Measurements from ENCODE around the gene DISP3.
A peak's percentile ranks its signal among the peaks of the same experiment; 100 is the strongest.

Gene DISP3, protein sequence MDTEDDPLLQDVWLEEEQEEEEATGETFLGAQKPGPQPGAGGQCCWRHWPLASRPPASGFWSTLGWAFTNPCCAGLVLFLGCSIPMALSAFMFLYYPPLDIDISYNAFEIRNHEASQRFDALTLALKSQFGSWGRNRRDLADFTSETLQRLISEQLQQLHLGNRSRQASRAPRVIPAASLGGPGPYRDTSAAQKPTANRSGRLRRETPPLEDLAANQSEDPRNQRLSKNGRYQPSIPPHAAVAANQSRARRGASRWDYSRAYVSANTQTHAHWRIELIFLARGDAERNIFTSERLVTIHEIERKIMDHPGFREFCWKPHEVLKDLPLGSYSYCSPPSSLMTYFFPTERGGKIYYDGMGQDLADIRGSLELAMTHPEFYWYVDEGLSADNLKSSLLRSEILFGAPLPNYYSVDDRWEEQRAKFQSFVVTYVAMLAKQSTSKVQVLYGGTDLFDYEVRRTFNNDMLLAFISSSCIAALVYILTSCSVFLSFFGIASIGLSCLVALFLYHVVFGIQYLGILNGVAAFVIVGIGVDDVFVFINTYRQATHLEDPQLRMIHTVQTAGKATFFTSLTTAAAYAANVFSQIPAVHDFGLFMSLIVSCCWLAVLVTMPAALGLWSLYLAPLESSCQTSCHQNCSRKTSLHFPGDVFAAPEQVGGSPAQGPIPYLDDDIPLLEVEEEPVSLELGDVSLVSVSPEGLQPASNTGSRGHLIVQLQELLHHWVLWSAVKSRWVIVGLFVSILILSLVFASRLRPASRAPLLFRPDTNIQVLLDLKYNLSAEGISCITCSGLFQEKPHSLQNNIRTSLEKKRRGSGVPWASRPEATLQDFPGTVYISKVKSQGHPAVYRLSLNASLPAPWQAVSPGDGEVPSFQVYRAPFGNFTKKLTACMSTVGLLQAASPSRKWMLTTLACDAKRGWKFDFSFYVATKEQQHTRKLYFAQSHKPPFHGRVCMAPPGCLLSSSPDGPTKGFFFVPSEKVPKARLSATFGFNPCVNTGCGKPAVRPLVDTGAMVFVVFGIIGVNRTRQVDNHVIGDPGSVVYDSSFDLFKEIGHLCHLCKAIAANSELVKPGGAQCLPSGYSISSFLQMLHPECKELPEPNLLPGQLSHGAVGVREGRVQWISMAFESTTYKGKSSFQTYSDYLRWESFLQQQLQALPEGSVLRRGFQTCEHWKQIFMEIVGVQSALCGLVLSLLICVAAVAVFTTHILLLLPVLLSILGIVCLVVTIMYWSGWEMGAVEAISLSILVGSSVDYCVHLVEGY (N-terminal part only)

DNA sequence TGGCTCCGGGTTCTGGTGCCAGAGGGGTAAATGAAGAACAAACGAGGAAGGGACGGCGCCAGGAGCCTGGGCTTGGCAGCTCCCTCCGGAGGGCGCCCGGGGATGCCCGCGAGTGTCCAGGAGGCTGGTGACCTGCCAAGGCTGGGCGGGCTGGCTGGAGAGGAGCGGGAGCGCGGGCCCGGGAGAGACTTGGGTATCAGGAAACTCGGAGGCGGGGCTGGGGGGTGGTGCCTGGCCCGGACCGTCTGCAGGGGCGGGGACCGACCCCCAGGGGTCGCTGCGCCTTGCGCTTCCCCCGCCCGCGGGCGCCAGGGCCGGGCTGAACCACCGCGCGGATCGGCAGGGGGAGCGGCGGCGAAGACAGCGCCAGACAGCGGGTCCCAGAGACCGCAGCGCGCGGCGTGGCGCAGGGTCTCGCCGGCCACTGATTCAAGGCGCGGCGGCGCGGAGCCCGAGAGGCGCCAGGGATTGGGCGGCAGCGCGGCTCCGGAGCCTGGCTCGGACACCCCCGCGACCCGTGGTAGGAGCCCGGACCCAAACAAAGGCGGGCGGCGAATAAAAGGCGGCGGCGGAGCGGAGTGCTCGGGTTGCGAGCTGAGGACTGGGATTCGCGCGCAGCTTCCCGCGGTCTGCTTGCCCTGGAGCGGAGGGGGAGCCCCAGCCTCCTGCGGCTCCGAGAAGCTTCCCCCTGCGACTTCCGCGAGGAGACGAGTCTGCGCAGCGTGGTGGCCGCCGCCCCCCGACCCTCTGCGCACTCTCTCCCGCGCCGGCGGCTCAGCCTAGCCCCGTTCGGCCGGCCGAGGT is at the start of gene DISP3:
DISP3 (plus strand) TSS at position 585 of the 804 bp plus-strand sequence. CDS start 21,838 bp downstream, outside the sequence.
- peak; percentile 71 for DNase-seq

DNA sequence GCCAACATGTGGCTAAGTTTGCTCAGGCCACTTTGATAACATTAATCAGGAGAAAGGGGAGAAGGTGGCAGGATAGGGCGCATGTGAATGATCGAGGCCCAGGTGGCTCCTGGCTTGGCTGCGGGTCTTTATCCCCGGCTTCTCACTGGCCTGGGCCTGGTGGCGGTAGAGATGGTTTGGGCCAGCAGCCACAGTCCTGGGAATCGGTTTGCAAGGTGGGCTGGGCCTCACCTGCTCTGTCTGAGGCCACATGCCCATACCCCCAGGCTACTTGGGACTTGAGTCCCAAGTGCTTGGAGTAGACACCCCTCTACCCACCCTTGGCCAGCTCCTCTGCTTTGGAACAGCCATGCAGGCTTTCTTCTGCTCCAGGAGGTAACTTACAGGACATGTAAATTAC is 49.7 kb upstream of the DISP3 start:
- no peak for DNase-seq

DNA sequence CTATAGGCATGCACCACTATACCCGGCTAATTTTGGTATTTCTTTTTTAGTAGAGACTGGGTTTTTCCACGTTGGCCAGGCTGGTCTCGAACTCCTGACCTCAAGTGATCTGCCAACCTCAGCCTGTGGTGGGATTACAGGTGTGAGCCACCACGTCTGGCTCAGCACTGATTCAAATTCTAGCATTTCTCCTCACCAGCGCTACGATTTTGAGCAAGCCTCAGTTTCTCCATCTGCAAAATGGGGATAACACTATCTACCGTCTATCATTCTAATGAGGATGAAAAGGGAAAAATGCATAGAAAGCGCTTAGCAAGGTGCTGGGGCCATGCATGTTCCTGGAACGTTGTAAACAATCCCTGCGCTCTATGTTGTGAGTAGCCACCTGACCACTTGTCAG is 49.0 kb upstream of the DISP3 start:
- no peak for DNase-seq

DNA sequence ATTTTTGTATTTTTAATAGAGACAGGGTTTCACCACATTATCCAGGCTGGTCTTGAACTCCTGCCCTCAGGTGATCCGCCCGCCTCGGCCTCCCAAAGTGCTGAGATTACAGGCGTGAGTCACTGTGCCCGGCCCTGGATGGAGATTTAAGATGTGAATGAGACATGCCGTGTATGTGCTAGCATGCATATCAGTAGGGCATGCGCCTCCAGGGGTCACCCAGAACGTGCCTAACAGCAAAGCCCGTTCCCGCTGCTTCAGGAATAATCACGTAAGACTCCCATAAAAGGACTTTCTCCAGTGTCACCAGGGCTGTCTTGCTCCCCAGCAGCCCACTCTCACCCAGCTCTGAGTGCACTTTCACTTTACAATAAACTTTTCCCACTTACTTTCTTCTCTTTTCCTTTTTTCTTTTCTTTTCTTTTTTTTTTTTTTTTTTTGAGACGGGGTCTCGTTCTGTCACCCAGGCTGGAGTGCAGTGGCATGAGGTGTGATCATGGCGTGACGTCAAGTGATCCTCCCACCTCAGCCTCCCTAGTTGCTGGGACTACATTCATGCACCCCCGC is 46.9 kb upstream of the DISP3 start:
- DNase-seq = no peak

DNA sequence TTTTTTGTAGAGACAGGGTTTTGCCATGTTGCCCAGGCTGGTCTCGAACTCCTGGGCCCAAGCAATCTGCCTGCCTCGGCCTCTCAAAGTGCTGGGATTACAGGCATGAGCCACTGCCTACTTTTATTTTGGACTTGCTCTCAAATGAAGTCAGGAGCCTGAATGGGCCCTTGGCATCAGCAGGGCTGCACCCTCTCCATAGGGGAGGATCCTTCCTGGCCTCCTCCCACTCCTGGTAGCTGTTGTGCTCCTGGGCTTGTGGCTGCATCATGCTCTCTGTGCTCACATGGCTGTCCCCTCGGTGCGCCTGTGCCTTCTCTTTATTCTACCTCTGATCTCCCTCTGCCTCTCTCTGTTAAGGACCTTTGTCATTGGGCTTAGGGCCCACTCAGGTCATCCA is 46.4 kb upstream of the DISP3 start:
- DNase-seq = no peak

DNA sequence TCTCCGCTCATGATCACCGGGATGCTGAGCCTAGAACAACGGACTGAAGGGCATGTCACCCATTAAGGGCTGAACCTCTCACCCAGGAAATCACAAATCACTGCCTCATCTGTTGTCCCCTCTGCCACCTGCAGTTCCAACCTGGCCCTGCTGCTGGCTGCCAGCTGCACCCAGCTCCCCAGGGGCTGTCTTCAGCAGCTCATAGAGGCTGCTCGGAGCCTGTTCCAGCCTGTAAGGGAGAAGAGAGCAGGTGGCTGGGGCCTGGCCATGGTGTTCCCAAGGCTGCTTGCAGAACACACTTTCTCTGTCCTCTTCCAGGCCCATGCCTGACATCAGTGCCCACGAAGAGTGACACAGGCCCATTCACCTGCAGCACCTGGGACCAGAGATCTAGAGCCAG is 44.5 kb upstream of the DISP3 start:
- DNase-seq = no peak

DNA sequence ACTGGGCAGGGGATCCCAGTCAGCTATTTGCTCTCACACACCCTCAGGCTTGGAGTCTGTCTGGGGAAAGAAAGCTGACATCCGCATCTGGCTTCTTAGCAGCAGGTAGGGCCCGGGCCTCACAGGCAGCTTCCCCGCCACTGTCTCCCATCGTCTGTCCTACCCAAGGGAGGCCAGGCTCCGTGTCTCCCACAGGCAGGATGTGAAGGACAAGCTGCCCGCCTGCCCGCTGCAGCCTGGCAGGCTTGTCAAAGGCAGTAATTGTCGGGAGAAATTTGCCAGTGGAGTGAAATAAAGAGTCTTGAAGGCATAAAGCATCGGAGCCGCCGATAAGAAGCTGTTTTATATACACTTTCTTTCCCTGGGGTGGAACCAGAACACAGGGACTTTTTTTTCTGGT is 44.0 kb upstream of the DISP3 start:
- no peak for DNase-seq

DNA sequence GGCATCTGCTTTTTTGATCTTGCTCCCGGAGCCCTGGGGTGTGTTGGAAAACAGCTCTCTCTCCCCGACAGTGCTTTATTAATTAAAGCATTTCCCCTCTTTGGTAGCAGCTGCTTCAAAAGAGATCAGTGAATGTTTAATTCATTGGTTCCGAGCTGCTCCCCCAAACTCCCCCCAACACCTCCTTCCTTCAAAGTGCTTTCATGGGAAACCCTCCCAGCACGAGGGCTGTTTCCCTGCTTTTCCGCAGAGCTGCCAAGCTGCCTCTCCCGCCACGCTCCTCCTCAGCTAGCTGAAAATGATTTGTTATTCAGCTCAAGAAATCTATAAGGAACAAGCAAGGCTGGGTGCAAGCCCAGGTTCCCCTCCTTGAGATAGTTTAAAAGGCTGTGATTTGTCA is 40.0 kb upstream of the DISP3 start:
- no peak for DNase-seq

DNA sequence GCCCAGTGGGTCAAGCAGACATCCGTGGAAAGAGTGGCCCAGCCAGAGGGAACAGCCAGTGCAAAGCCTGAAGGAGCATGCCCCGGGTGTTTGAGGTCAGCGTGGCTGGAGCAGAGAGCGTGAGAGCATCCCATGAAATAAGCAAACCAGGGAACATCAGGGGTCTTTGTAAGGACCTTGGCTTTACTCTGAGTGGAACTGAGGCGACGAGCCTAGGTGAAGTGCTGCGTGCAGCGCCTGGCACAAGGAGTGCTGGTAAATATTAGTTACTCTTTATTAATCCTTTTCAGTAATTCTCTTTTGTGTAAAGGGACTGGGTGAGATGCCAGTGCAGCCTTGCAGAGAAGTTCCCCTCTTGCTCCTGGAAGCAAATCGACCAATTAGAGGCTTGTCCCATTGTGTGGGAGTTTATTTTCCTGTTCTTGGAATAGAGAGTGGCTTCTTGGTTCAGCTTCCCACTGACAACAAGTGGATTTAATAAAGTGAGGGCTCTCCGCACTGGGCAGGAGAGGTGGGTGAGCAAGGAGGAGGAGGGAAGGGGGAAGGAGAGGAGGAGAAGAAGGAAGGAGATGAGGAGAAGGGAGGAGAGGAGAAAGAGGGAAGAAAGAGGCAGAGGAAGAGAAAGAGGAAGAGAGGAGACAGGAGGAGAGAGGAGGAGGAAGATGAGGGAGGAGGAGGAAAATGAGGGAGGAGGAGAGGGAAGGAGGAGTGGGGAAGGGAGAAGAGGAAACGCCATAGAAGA is 37.6 kb upstream of the DISP3 start:
- DNase-seq = no peak

DNA sequence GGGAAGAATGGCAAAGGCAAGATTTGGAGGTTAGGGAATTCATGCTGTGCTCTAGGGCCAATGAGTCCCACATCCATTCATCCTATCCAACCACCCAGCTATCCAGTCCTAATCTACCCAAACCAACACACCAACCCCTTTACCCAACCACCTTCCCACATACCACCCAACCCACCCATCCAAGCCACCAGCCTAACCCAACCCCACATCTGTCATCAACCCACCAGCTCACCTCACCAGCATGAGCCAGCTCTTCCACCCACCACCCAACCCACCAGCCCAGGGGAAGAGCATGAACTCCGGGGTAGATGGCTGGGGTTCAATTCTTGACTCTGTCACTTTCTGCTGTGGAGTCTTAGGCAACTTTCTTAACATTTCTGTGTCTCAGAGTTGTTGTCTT is 35.9 kb upstream of the DISP3 start:
- no peak for DNase-seq

DNA sequence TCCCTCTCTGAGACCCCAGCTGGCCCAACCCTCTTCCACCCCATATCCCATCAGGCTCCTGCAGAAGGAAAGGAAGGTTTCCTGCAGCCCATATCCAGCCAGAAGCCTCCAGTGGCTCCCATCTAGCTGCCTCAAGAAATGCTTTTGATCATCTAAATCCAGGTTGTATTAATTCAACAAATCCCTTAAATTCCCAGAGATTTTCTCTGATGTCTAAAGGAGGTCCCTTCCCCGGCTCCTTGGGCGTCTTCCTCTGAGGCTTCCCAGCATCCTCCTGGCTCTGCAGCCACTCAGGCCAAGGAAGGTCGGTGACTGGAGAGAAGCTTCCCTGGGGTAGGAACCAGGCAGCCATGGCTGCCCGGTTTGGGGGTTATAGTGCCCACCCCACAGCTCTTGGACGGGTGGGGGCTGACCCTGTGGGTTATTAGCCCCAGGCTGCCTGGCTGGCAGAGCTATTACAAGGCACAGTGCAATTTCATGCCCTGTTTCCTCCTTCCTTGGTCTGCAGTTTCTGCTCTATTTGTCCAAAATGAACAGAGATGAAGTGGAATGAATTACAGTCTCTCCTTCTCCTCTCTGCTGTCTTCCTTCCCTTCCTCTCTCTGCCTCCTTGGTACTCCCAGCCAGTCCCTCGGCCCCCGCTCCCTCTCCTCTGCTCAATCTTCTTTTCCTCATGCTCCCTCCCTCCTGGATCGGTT is 34.8 kb upstream of the DISP3 start:
- DNase-seq = no peak

DNA sequence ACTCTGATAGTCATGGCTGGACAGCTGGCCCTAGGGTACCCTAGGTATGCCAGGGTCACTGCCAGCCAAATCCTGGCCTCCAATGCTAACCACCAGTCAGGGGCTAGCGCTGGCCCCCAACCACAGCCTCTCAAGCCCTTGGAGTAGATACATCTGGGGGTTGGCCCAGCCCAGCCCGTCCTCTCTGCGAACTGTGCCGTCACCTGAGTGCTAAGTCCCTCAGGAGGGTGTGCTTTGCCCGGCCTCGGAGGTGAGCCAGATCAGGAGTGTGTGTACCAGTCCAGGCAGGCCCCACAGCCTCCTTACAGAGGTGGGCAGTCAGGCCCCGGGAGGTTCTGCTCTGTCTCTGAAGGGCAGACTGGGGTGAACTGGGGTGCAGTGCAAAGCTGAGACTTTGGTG is 34.0 kb upstream of the DISP3 start:
- no peak for DNase-seq

DNA sequence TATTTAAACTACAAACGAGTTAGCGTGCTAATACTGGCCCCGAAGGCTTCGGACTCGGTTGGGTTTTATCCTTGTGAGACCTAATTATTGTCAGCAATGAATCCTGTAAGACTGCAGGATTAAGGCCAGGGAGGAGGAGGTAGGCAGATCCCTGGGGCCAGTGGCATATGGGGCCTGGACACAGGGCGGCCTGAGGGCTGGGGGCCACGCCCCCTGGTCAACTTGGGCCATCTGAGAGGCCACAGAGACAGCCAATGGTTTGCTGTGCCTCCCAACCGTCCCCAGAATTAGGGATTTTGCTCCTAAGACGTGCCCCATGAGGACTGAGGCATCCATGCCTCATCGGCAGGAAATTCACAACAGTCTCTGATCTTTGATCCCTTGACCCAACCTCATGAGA is 31.1 kb upstream of the DISP3 start:
- DNase-seq = no peak

DNA sequence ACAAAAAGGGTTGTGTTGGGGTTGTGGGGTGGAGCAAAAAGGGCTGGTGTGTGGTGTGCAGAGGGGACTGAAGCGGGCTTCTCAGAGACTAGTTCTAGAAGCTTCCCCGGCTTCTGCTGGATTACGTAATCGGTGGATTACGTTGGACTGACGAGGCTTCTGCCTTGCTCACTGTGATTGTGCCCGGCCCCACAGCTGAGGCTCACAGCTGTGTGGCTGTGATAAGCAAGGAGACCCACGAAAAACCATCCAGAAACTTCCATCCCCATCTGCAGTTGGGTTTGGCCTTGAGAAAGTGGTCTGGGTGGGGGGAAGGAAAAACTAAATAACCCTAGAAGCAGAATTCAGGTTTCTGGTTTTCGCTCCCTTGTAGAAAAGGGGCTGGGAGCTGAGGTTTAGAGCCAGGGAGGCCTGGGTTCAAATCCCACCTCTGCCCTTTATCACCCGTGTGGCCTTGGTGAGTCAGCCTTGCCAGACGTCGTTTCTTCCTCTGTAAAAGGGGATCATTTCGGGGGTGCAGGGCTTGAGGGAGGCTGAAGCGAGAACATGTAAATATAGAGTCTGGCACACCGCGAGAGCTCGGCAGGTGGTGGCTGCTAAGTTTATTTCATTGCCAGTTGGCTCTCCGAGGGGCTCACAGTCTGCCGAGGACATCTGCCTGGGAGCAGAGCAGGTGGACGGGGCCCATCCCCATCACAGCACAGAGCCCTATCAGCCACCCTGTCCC is 30.4 kb upstream of the DISP3 start:
- DNase-seq = no peak

DNA sequence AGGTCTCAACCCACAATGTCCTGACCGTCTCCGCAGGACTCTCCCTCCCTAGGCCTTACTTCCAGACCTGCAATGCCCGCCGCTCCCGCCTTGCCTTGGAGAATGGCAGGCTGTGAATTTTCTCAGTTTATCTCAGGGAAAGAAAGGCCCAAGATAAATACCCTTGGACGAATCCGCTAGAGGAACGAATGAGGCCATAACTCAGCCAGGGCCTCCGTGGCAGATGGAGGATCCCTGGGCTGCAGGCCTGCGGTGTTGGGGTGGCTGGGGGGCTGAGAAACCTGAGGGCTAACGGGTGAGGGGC is 29.9 kb upstream of the DISP3 start:
- DNase-seq = no peak

DNA sequence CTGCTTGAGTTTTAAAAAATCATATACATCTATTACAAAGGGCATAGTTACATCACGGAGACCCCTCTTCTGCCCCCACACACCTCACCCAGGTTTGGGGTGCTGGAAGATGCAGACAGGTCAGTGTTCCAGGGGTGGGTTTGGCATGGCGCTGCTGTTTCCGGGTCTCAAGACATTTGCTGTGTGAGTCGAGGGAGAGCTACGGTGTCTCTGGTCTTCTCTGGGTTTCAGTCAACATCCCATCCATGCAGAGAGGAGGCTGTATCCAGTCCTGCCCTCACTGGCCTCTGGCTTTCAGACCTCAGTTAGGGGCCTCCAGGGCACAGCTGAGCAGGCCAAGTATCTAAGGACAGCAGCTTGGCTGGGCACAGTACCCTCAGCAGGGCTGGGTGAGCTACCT is 28.6 kb upstream of the DISP3 start:
- DNase-seq = no peak

DNA sequence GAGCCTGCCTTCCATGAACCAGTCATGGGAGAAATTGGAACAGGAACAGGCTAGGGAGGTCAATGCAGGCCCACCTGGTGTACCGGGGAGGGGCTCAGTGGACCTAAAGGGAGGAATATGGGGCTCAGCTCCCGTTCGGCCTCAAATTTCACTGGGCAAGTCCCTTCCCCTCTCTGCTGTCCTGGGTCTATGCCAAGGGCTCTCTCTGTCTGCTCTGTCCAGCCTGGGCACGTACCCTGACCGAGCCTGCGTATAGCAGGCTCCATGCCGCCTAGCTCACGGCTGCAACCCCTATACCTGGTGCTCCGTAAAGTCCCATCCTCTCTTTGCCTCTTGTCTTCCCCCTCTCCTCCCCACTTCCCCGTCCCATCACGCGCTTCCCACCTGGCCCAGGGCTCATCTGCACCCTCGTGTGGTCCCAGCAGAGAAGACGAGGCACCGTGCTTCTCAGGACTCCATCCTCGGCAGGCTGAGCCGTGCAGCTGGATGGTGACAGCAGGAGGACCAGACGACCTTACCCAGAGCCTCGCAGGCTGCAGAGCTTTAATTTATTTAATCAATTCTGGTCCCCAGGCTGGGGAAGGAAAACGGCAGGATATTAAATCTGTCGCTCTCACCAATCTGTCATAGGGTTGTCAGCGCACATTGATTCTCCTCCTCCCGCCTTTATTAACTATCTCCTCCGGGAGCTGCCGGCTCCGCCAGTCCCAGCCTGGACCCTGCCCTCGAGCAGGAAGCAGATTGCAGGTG is 25.0 kb upstream of the DISP3 start:
- no peak for DNase-seq

DNA sequence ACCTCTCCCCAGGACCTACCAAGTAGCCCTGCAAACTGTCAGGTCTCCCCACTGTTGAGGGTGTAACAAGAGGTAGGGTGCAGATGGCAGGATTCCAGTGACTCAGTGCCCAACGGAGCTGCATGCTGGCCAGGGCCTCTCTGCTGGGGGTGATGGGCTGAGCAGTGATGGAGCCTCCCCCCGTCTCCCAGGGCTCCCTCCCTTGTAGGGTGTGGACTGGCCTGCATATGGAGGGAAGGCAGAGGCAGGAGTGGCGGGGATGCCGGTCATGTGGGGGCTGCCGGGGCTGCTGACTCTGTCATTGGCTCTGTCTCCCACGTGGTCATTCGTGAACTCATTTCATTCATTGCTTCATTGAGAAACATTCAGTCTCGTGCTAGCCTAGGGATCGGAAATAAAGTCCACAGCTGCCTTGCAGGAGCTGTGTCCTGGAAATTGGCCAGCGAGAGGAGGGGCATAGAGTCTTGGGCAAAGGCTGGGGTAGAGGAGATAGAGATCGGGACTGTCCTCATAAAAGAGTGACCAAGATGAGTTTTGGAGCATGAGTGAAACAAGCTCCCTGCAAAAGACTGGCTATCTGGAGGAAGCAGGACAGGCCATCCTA is 22.9 kb upstream of the DISP3 start:
- no peak for DNase-seq

DNA sequence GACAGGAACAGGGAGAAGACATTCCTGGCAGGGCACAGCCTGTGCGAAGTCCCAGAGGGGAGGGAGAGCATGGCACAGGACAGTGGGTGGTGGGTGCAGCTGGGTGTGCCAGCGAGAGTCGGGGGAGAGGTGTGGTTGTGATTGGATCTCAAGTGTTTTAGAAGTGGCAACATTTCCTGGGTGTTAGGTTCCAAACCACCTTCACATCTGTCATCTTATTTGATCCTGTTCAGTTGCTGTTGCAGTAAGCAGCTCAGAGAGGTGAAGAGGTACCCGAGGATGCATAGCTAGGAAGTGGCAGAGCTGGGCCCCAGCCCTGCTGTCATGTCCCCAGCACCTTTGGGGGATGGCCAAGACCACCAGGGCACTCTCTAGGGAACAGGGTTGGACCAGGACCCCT is 22.0 kb upstream of the DISP3 start:
- no peak for DNase-seq

Measured in NCI-H748 treated with DMSO at 0.1 percent for 48 hours (cell line).